HCT116 (cell line): ENCODE measurements around the gene AKT1. TPM values are rescaled to one million over a fixed set of nuclear protein-coding genes. Genes with fewer than 3 reads are reported as not detected.

Source experiments
- ATAC-seq: fragments of 200-7000 bp; cut with Tn5 transposase; 2 replicates; pipeline ENCODE4 v1.9.1; 2020; ENCODE audit warnings: mild to moderate bottlenecking, moderate library complexity
- BruUV-seq: library from RNA; stranded (reverse); fragments of 400-500 nt; replicated peaks from 2 replicates; lab custom pipeline; 2021; lab: Mats Ljungman, UMichigan
- CTCF ChIA-PET: fragments of 300-600 bp; sonication (Branson Sonifier 250); formaldehyde crosslinking; loops from one replicate; lab custom pipeline; 2021; ENCODE audit warnings: antibody characterized with exemption; lab: Charles Lee
- POLR2A ChIA-PET: fragments of 300-600, 350-600 bp; sonication (Branson Sonifier 250); formaldehyde crosslinking; loops from one replicate; lab custom pipeline; 2021; ENCODE audit warnings: antibody characterized with exemption; lab: Charles Lee
- RAD21 ChIA-PET, 2 experiments: fragments of 300-600 bp; sonication (Branson Sonifier 250); formaldehyde crosslinking; loops; one replicate each; lab custom pipeline; 2023; ENCODE audit warnings: low total read pairs in 2 of 2; ENCODE audit not compliant: uncharacterized antibody in 2 of 2, unreplicated experiment in 2 of 2, low non-redundant PET in 1 of 2; lab: Charles Lee
- DNase-seq: peaks from one replicate; pipeline ENCODE4 v3.0.0-alpha.2; 2010; ENCODE audit warnings: low read depth, low spot score
- H2AFZ ChIP-seq: fragments of 200-600 bp; shearing (Covaris generic), sonication (generic); 2 replicates; pipeline ENCODE4 v1.6.1; 2017; ENCODE audit warnings: low read depth, mixed run types, mixed read lengths, antibody characterized with exemption, low read length; ENCODE audit not compliant: poor library complexity, severe bottlenecking
- H3K27ac ChIP-seq: 2 replicates; pipeline ENCODE4 v1.5.1; 2012; ENCODE audit warnings: low read depth, low read length
- H3K27me3 ChIP-seq: fragments of 200-600 bp; sonication (generic); 2 replicates; pipeline ENCODE4 v1.6.1; 2016; ENCODE audit warnings: mixed run types, low read length, mixed read lengths; ENCODE audit not compliant: insufficient read depth
- H3K36me3 ChIP-seq, 2 experiments: fragments of 200-500 bp in 1 of 2; fragments of 200-600 bp in 1 of 2; sonication (Bioruptor generic) in 1 of 2; sonication (generic) in 1 of 2; 2 replicates each; pipeline versions ENCODE4 v1.5.1 to v1.6.1; 2014 to 2016; ENCODE audit warnings: low read length in 2 of 2, inconsistent platforms in 1 of 2, mixed read lengths in 1 of 2, mixed run types in 1 of 2; ENCODE audit not compliant: insufficient read depth in 2 of 2, control insufficient read depth in 1 of 2
- H3K4me1 ChIP-seq, 2 experiments: fragments of 200-600 bp in 1 of 2; sonication (generic) in 1 of 2; 2 replicates each; pipeline versions ENCODE4 v1.5.1 to v1.6.1; 2012 to 2017; ENCODE audit warnings: low read length in 2 of 2, inconsistent platforms in 1 of 2, mild to moderate bottlenecking in 1 of 2, mixed read lengths in 1 of 2, mixed run types in 1 of 2, moderate library complexity in 1 of 2; ENCODE audit not compliant: insufficient read depth in 2 of 2, control insufficient read depth in 1 of 2
- H3K4me2 ChIP-seq: fragments of 200-600 bp; sonication (generic); 2 replicates; pipeline ENCODE4 v1.6.1; 2017; ENCODE audit warnings: mixed run types, low read length, mixed read lengths
- H3K4me3 ChIP-seq, 2 experiments: fragments of 200-600 bp in 1 of 2; sonication (generic) in 1 of 2; replicated peaks in 1 of 2; 2 replicates each; pipeline ENCODE4 v1.5.1; 2011 to 2016; ENCODE audit warnings: low read length in 2 of 2, control low read depth in 1 of 2, low read depth in 1 of 2, mild to moderate bottlenecking in 1 of 2, mixed read lengths in 1 of 2, mixed run types in 1 of 2
- H3K79me2 ChIP-seq: fragments of 200-600 bp; sonication (generic); 2 replicates; pipeline ENCODE4 v1.6.1; 2017; ENCODE audit warnings: mild to moderate bottlenecking, mixed run types, low read length, moderate library complexity, mixed read lengths; ENCODE audit not compliant: insufficient read depth
- H3K9ac ChIP-seq: fragments of 200-600 bp; sonication (generic); 2 replicates; pipeline ENCODE4 v1.6.1; 2016; ENCODE audit warnings: low read length, mixed read lengths
- H3K9me2 ChIP-seq: fragments of 200-600 bp; sonication (generic), shearing (Covaris generic); 2 replicates; pipeline ENCODE4 v1.6.1; 2017; ENCODE audit warnings: mixed run types, mild to moderate bottlenecking, moderate library complexity; ENCODE audit not compliant: insufficient read depth
- H3K9me3 ChIP-seq, 2 experiments: fragments of 200-500 bp in 1 of 2; fragments of 200-600 bp in 1 of 2; sonication (Bioruptor generic) in 1 of 2; sonication (generic) in 1 of 2; 2 replicates each; pipeline ENCODE4 v1.6.1; 2014 to 2017; ENCODE audit warnings: low read length in 2 of 2, mixed read lengths in 2 of 2, inconsistent platforms in 1 of 2, low read depth in 1 of 2, mild to moderate bottlenecking in 1 of 2, mixed run types in 1 of 2, moderate library complexity in 1 of 2; ENCODE audit not compliant: control insufficient read depth in 1 of 2, insufficient read depth in 1 of 2
- H4K20me1 ChIP-seq: fragments of 200-600 bp; sonication (generic), shearing (Covaris generic); 2 replicates; pipeline ENCODE4 v1.6.1; 2017; ENCODE audit warnings: mixed run types, mild to moderate bottlenecking, moderate library complexity; ENCODE audit not compliant: insufficient read depth
- CEBPB ChIP-seq: IDR thresholded peaks from 2 replicates; pipeline ENCODE4 v1.6.1; 2012; ENCODE audit warnings: low read depth
- EGR1 ChIP-seq: IDR thresholded peaks from 2 replicates; pipeline ENCODE4 v1.6.1; 2012; ENCODE audit warnings: low read depth
- ELF1 ChIP-seq: IDR thresholded peaks from 2 replicates; pipeline ENCODE4 v1.6.1; 2012; ENCODE audit warnings: low read depth, borderline replicate concordance
- SIN3A ChIP-seq: IDR thresholded peaks from 2 replicates; pipeline ENCODE4 v1.6.1; 2012; ENCODE audit warnings: low read depth
- ZFX ChIP-seq: fragments of 450-650 bp; IDR thresholded peaks from 2 replicates; pipeline ENCODE4 v1.6.1; 2017
- ZNF274 ChIP-seq: fragments of 200-500 bp; sonication (Bioruptor generic); IDR thresholded peaks from 2 replicates; pipeline ENCODE4 v1.6.1; 2014; ENCODE audit warnings: mild to moderate bottlenecking, low read depth, low read length, inconsistent platforms
- intact Hi-C: fragments of 100-400 bp; cut with micrococcal nuclease; formaldehyde crosslinking; loops from 2 replicates; pipeline ENCODE4 v1.10.0; 2022
- total RNA-seq: library from RNA; stranded (reverse); gene quantifications from one replicate; pipeline ENCODE4 v1.2.1, GENCODE V29; 2021; ENCODE audit not compliant: unreplicated experiment
- TF ChIP-seq, protein P1 (sequence below): IDR thresholded peaks from 2 replicates; pipeline ENCODE4 v1.6.1; 2011; ENCODE audit warnings: mild to moderate bottlenecking, low read length, moderate library complexity; ENCODE audit not compliant: insufficient replicate concordance; ENCODE audit errors: extremely low read depth

Gene AKT1
- total RNA-seq, 1 experiment from 2014 or later: 152 TPM

DNA sequence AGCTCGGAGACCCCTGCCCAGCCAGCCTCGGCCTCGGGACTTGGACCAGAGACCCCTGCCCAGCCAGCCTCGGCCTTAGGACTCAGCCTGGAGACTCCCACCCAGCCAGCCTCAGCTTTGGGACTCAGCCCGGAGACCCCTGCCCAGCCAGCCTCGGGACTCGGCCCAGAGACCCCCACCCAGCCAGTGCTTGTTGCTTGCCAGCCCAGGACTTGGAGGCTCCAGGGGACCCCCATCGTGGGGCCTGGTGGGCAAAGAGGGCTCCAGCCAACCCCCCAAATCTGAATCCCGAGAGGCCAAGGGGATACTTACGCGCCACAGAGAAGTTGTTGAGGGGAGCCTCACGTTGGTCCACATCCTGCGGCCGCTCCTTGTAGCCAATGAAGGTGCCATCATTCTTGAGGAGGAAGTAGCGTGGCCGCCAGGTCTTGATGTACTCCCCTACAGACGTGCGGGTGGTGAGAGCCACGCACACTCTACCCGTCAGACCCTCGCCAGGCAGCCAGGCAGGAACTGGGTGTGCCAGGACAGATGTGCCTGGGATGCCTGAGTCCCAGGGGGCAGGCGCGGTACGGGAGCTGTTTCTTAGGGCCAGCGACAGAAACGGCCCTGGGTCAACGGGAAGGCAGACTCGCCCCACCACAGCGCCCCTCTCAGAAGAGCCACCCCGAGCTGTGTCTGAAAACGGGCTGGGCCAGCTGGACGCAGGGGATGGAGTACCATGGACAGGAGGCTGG is 15.6 kb downstream of the AKT1 start:
- Histone ChIP-seq H3K9me2 (no peaks in the 10 kb centered on the region), H3K4me1 (no peaks in the 10 kb centered on the region), H3K9ac (no peak overlapping the region), H2AFZ (no peak overlapping the region), H3K4me2 (no peak overlapping the region), H3K27ac (no peak overlapping the region), H3K9me3 (no peaks in the 10 kb centered on the region), H4K20me1 (no peaks in the 10 kb centered on the region), H3K79me2 (peaks cover 7% of the 10 kb centered on the region; the same call in 1 of the 2 replicates), H3K36me3 (peaks cover 2 to 9% of the 10 kb centered on the region in 2 experiments; a peak in 2 of 4 replicates), H3K4me3 (no peak overlapping the region), H3K27me3 (no peaks in the 10 kb centered on the region)
- RAD21 ChIA-PET: no interaction called here
- no peak for ATAC-seq
- BruUV-seq: no TSS peak
- no peak for TF ChIP-seq SIN3A
- TF ChIP-seq ELF1: no peak
- no peak for TF ChIP-seq ZNF274
- TF ChIP-seq, protein P1, sequence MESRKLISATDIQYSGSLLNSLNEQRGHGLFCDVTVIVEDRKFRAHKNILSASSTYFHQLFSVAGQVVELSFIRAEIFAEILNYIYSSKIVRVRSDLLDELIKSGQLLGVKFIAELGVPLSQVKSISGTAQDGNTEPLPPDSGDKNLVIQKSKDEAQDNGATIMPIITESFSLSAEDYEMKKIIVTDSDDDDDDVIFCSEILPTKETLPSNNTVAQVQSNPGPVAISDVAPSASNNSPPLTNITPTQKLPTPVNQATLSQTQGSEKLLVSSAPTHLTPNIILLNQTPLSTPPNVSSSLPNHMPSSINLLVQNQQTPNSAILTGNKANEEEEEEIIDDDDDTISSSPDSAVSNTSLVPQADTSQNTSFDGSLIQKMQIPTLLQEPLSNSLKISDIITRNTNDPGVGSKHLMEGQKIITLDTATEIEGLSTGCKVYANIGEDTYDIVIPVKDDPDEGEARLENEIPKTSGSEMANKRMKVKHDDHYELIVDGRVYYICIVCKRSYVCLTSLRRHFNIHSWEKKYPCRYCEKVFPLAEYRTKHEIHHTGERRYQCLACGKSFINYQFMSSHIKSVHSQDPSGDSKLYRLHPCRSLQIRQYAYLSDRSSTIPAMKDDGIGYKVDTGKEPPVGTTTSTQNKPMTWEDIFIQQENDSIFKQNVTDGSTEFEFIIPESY: no peak
- no peak for TF ChIP-seq EGR1
- no peak for TF ChIP-seq ZFX
- TF ChIP-seq CEBPB: no peak
- intact Hi-C loops: no loop called here
- CTCF ChIA-PET: no interaction called here
- POLR2A ChIA-PET: no interaction called here
- DNase-seq: no peak
